ENCODE results near the gene KY. TPM values are rescaled to one million over a fixed set of nuclear protein-coding genes. Genes with fewer than 3 reads are reported as not detected.

Gene KY
- total RNA-seq, 2 donors from 2014 or later = not detected

DNA sequence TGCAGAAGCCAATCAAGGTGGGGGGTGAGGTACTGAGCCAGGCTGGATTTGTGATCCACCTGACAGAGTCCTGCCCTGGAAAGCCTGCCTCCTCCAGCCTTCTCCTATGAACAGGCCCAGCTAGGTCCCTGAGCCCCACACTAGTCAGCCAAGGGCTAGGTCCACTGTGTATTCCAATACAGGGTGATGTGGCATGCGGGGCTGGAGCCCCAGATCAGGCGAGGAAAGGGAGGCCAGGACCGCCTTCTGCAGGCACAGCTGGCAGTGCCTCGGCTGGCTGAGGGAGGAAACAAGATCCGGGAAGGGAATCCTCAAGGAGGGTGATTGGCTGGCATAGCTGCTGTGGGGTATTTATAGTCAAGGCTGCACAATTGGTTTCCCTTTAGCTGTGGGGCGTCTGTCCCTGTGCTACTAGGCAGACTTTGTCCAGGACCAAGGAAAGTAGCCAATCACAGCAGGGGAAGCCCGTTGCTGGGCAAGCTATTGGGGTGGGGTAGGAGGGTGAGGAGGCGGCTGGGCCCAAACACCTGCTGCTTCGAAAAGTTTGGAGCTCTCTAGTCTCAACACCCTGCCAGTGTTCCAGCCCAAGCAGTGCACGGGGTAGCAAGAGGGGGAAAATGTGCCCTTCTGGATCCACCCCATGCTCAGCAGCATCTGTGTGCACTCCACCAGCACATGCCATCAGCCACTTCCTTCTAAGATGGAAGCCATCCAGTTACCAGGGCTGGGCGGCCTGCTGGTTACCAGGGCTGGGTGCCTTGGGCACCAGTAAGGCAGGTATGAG lies 5.9 kb downstream of the KY start:
- H3K9ac ChIP-seq (ENCODE audit: extremely low read depth, low read length, poor library complexity, severe bottlenecking) = no peak overlapping the region
- no peaks in the 10 kb centered on the region for H3K36me3 ChIP-seq (ENCODE audit: control insufficient read depth, insufficient read depth, low read length)
- no peaks in the 10 kb centered on the region for H3K36me3 Mint-ChIP-seq (ENCODE audit: low read depth)
- no peaks in the 10 kb centered on the region for H3K9me3 Mint-ChIP-seq
- no peak overlapping the region for H3K27ac Mint-ChIP-seq
- peak; percentile 62 for DNase-seq
- H3K4me1 ChIP-seq (ENCODE audit: control insufficient read depth, insufficient read depth, low read length) = peaks cover 9% of the 10 kb centered on the region
- H3K4me1 Mint-ChIP-seq = peaks cover 26% of the 10 kb centered on the region
- H3K9me3 ChIP-seq (ENCODE audit: control insufficient read depth, low read length) = no peaks in the 10 kb centered on the region
- no peak overlapping the region for H3K4me3 ChIP-seq (ENCODE audit: low read length)
- H3K27me3 ChIP-seq (ENCODE audit: control insufficient read depth, insufficient read depth, low read length, poor library complexity, severe bottlenecking) = peaks cover 66% of the 10 kb centered on the region
- 86 to 90% methylated on average over 3 to 11 of the region's 11 CpGs for WGBS, 2 experiments (ENCODE audit: insufficient coverage in 1 of 2, insufficient read length in 1 of 2)
- H3K4me3 Mint-ChIP-seq = no peak overlapping the region
- no peak overlapping the region for H3K27ac ChIP-seq (ENCODE audit: low read depth, low read length)
- peaks cover 84% of the 10 kb centered on the region for H3K27me3 Mint-ChIP-seq (ENCODE audit: insufficient read depth)
- TF ChIP-seq CTCF (conservative IDR thresholded peaks at IDR 0.05) = no peak

- no peak for TF ChIP-seq CTCF (conservative IDR thresholded peaks at IDR 0.05)
- Mint-ChIP-seq H3K27ac (no peak overlapping the region), H3K36me3 (ENCODE audit: low read depth) (no peaks in the 10 kb centered on the region), H3K4me3 (no peak overlapping the region), H3K27me3 (ENCODE audit: insufficient read depth) (peaks cover 68% of the 10 kb centered on the region), H3K9me3 (no peaks in the 10 kb centered on the region), H3K4me1 (peaks cover 32% of the 10 kb centered on the region)
- peak; percentile 62 for DNase-seq
- H3K4me1 ChIP-seq (ENCODE audit: control insufficient read depth, insufficient read depth, low read length) = peaks cover 13% of the 10 kb centered on the region
- no peaks in the 10 kb centered on the region for H3K9me3 ChIP-seq (ENCODE audit: control insufficient read depth, low read length)
- H3K4me3 ChIP-seq (ENCODE audit: low read length) = no peak overlapping the region
- WGBS, 2 experiments (ENCODE audit: insufficient coverage in 1 of 2, insufficient read length in 1 of 2) = 91 to 95% methylated on average over 8 of the region's 8 CpGs
- peaks cover 49% of the 10 kb centered on the region for H3K27me3 ChIP-seq (ENCODE audit: control insufficient read depth, insufficient read depth, low read length, poor library complexity, severe bottlenecking)
- no peak overlapping the region for H3K27ac ChIP-seq (ENCODE audit: low read depth, low read length)
- H3K9ac ChIP-seq (ENCODE audit: extremely low read depth, low read length, poor library complexity, severe bottlenecking) = no peak overlapping the region
- H3K36me3 ChIP-seq (ENCODE audit: control insufficient read depth, insufficient read depth, low read length) = no peaks in the 10 kb centered on the region
These were observed 7.6 kb downstream of the KY start for GRCh38 chr3:134643150-134643675.

DNA sequence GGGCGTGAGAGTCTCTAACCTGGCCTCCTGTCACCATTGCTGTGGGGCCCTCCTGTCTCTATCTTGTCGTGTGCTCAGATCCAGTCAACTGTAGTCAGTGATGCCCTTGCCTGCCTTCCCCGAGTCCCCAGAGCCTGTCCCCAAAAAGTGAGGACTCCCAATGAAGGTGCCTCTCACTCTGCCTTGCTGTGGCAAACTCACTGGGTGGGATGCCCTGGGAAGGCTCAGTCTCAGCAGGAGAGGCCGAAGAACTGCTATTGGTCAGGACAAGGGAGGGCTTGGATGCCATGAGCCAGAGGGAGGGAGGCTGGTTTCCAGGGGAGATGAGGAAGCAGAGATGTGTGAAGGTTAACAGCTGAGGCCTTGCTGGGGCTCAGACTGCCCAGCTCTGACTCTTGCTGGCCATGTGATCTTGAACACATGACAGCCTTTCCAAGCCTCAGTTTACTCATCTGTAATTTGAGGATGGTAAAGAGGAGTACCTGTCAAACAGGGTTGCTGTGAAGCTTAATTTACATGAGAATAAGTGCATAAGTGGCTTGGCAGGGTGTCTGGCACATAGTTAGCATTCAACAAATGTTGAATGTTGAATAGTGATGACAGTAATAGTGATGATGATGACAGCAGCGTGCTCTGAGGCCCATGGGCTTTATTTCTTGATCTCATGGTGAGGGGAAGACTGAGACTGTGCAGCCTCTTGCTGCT lies 8.2 kb downstream of the KY start:
- Histone ChIP-seq H3K4me1 (ENCODE audit: control insufficient read depth, insufficient read depth, low read length) (peaks cover 18% of the 10 kb centered on the region), H3K27me3 (ENCODE audit: control insufficient read depth, insufficient read depth, low read length, poor library complexity, severe bottlenecking) (peaks cover 43% of the 10 kb centered on the region), H3K4me3 (ENCODE audit: low read length) (no peak overlapping the region), H3K36me3 (ENCODE audit: control insufficient read depth, insufficient read depth, low read length) (no peaks in the 10 kb centered on the region), H3K9ac (ENCODE audit: extremely low read depth, low read length, poor library complexity, severe bottlenecking) (no peak overlapping the region), H3K9me3 (ENCODE audit: control insufficient read depth, low read length) (no peaks in the 10 kb centered on the region), H3K27ac (ENCODE audit: low read depth, low read length) (no peak overlapping the region)
- Mint-ChIP-seq H3K36me3 (ENCODE audit: low read depth) (no peaks in the 10 kb centered on the region), H3K4me1 (peaks cover 38% of the 10 kb centered on the region), H3K27ac (peak overlapping the region; percentile 70), H3K27me3 (ENCODE audit: insufficient read depth) (peaks cover 65% of the 10 kb centered on the region), H3K9me3 (no peaks in the 10 kb centered on the region), H3K4me3 (no peak overlapping the region)
- TF ChIP-seq CTCF (conservative IDR thresholded peaks at IDR 0.05) = no peak
- WGBS, 2 experiments (ENCODE audit: insufficient coverage in 1 of 2, insufficient read length in 1 of 2) = 79 to 91% methylated on average over 4 to 5 of the region's 5 CpGs
- peak; percentile 60 for DNase-seq

Data from endodermal cell (in vitro differentiated cells).